Panc1 (cell line): ENCODE results near the gene EFL1.

Experiments used
- CTCF ChIP-seq: fragments of 450-650 bp; IDR thresholded peaks from 2 replicates; pipeline ENCODE4 v1.5.1; 2017; ENCODE audit warnings: mild to moderate bottlenecking
- REST ChIP-seq, 2 experiments: IDR thresholded peaks; 2 replicates each; pipeline ENCODE4 v1.6.1; 2011 to 2012; ENCODE audit warnings: low read depth in 2 of 2, control low read depth in 1 of 2, low read length in 1 of 2, mild to moderate bottlenecking in 1 of 2, moderate library complexity in 1 of 2; ENCODE audit not compliant: insufficient read depth in 1 of 2
- SIN3A ChIP-seq: IDR thresholded peaks from 2 replicates; pipeline ENCODE4 v1.6.1; 2012; ENCODE audit warnings: low read depth, mild to moderate bottlenecking, low read length, moderate library complexity, borderline replicate concordance; ENCODE audit not compliant: insufficient read depth

GRCh38 chr15:82128401-82129148 lies 134.0 kb downstream of the EFL1 start:
- TF ChIP-seq CTCF = no peak
- no peak for TF ChIP-seq REST (IDR thresholded peaks at IDR 0.05; ENCODE audit: insufficient read depth in 1 of 2, low read depth in 2 of 2, low read length in 1 of 2)
- no peak for TF ChIP-seq SIN3A
